ENCODE measurements around the gene SYPL2. TPM values are rescaled to one million over a fixed set of nuclear protein-coding genes. Genes with fewer than 3 reads are reported as not detected.

SYPL2 gene
- total RNA-seq, 1 donor from 2014 or later, result 1.1 TPM

GRCh38 chr1:109477821-109478220, 11.5 kb downstream of the SYPL2 start:
- Mint-ChIP-seq H3K4me1 (ENCODE audit: low read depth) (peaks cover under 1% of the 10 kb centered on the region), H3K9me3 (ENCODE audit: low read depth) (no peaks in the 10 kb centered on the region), H3K27me3 (peaks cover 58% of the 10 kb centered on the region), H3K27ac (no peak overlapping the region), H3K4me3 (ENCODE audit: low read depth) (no peak overlapping the region), H3K36me3 (ENCODE audit: insufficient read depth) (no peaks in the 10 kb centered on the region)
- DNase-seq (ENCODE audit: low spot score, unreplicated experiment), result no peak
- no peak for TF ChIP-seq CTCF (IDR thresholded peaks at IDR 0.05; ENCODE audit: unreplicated experiment)

GRCh38 chr1:109478806-109479205, 12.5 kb downstream of the SYPL2 start:
- Mint-ChIP-seq H3K27me3 (peaks cover 54% of the 10 kb centered on the region), H3K9me3 (ENCODE audit: low read depth) (no peaks in the 10 kb centered on the region), H3K27ac (no peak overlapping the region), H3K36me3 (ENCODE audit: insufficient read depth) (no peaks in the 10 kb centered on the region), H3K4me1 (ENCODE audit: low read depth) (peaks cover 3% of the 10 kb centered on the region), H3K4me3 (ENCODE audit: low read depth) (no peak overlapping the region)
- peak; percentile 9 for TF ChIP-seq CTCF (IDR thresholded peaks at IDR 0.05; ENCODE audit: unreplicated experiment)
- peak; percentile 30 for DNase-seq (ENCODE audit: low spot score, unreplicated experiment)

- TF ChIP-seq CTCF (IDR thresholded peaks at IDR 0.05; ENCODE audit: unreplicated experiment), result no peak
- H3K27ac Mint-ChIP-seq, result no peak overlapping the region
- DNase-seq (ENCODE audit: low spot score, unreplicated experiment), result no peak
- no peaks in the 10 kb centered on the region for H3K9me3 Mint-ChIP-seq (ENCODE audit: low read depth)
- peaks cover 52% of the 10 kb centered on the region for H3K27me3 Mint-ChIP-seq
- H3K4me3 Mint-ChIP-seq (ENCODE audit: low read depth), result no peak overlapping the region
- H3K4me1 Mint-ChIP-seq (ENCODE audit: low read depth), result peaks cover 6% of the 10 kb centered on the region
- no peaks in the 10 kb centered on the region for H3K36me3 Mint-ChIP-seq (ENCODE audit: insufficient read depth)
Observed at GRCh38 chr1:109479311-109479710, 13.0 kb downstream of the SYPL2 start.

GRCh38 chr1:109479901-109480300, 13.6 kb downstream of the SYPL2 start:
- Mint-ChIP-seq H3K27ac (no peak overlapping the region), H3K36me3 (ENCODE audit: insufficient read depth) (no peaks in the 10 kb centered on the region), H3K27me3 (peaks cover 46% of the 10 kb centered on the region), H3K9me3 (ENCODE audit: low read depth) (no peaks in the 10 kb centered on the region), H3K4me1 (ENCODE audit: low read depth) (peaks cover 10% of the 10 kb centered on the region), H3K4me3 (ENCODE audit: low read depth) (no peak overlapping the region)
- no peak for TF ChIP-seq CTCF (IDR thresholded peaks at IDR 0.05; ENCODE audit: unreplicated experiment)
- DNase-seq (ENCODE audit: low spot score, unreplicated experiment), result no peak

- no peaks in the 10 kb centered on the region for H3K36me3 Mint-ChIP-seq (ENCODE audit: insufficient read depth)
- DNase-seq (ENCODE audit: low spot score, unreplicated experiment), result no peak
- no peak for TF ChIP-seq CTCF (IDR thresholded peaks at IDR 0.05; ENCODE audit: unreplicated experiment)
- no peaks in the 10 kb centered on the region for H3K9me3 Mint-ChIP-seq (ENCODE audit: low read depth)
- peaks cover 15% of the 10 kb centered on the region for H3K4me1 Mint-ChIP-seq (ENCODE audit: low read depth)
- H3K27ac Mint-ChIP-seq, result no peak overlapping the region
- H3K27me3 Mint-ChIP-seq, result peaks cover 32% of the 10 kb centered on the region
- H3K4me3 Mint-ChIP-seq (ENCODE audit: low read depth), result no peak overlapping the region
Observed at GRCh38 chr1:109481646-109482045, 15.3 kb downstream of the SYPL2 start.

Measured in progenitor cell of endocrine pancreas (in vitro differentiated cells).